NCI-H2227 (cell line): ENCODE data around the gene DGKI.
"Not testable (repeated sequence)": the region's sequence is repeated elsewhere in the genome, so short reads cannot be mapped to it uniquely, and the experiment has no call there.

Experiments
- DNase-seq: peaks from one replicate; lab custom pipeline; 2025; ENCODE audit not compliant: unreplicated experiment; lab: John Stamatoyannopoulos, UW

The DGKI gene

DNA sequence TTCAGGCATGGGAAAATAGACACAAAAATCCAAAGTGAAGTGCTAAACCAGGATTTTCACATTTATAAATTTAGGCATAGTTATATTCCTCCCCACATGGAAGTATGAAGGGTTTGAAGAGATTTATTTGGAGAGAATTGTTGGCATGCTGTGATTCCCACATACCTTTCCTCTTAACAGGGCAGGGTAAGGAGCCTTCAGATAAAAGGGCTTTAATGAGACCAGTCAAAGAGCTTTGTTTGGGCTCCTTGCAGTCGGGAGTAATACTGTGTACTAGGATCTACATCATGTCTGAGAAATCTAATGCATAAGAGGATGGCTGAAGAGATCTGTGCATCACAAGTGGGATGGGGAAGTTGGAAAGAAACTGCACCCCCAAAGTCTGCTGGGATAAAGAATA is 362.4 kb downstream of the DGKI start:
- no peak for DNase-seq

GRCh38 chr7:137482466-137482865 is 364.3 kb downstream of the DGKI start:
- DNase-seq = no peak

DNA sequence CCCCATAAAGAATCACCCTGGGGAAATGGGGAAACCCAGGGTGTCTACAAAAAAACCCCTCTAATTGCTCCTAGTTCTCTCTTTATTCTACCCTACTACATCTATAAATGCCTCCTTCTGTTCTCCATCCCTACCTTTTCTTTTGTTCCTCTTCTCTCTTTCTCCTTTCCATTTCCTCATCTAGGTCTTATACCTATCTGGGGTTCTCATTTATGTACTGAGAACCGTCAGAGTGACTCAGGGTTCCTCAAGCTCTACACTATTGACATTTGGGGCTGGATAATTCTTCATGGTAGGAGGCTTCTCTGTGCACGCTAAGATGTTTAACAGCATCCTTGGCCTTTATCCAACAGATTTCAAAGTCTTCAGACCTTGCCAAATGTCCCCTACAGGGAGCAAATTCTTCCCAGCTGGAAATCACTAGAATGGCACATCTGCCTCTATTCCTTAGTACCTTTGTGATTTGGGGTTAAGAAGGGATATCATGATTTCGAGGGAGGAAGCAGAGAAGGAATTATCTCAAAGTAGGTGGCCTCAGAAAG is 365.9 kb downstream of the DGKI start:
- DNase-seq = peak; percentile 51

DNA sequence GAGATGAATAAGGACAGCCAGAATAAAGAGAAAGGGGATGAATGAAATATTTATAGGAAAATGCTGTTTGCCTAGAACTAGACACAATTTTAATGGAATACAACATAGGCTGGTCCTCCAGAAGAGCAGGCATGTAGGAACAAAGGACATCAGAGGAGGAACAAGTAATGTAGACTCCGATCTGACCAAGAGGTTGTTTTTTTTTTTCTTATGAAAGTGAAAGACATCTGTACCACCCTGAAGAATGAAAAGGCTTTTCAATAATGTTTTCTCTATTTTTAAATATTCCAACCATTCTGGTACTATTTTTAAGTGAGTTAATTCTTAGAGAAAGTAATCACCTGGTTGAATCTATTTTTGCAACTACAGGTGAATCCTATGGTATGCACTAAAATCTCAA is 366.4 kb downstream of the DGKI start:
- no peak for DNase-seq

GRCh38 chr7:137476937-137477336 is 369.8 kb downstream of the DGKI start:
- DNase-seq = no peak

- DNase-seq = no peak
Observed at GRCh38 chr7:137475966-137476365, 370.8 kb downstream of the DGKI start.

DNA sequence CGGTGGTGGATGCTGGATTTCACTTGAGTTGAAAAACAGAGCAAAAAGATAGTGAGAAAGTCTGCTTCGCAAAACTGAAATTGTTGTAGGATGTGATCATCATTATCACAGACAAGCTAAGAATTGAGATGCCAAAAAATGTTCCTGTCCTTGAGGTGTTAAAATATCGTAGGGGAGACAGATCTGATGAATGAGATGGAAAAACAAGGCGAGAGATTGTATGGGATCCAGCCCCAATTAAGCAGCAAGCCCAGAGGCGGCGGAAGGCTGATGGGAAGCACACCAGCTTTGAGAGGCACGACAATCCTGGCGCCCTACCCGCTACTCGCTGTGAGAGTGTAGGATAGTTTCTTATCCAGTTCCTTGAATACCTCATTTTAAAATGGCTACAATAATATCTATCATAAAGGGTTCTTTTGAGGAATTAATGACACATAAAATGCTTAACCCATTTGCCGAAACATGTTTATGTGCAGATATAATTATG is 372.2 kb downstream of the DGKI start:
- DNase-seq = no peak

DNA sequence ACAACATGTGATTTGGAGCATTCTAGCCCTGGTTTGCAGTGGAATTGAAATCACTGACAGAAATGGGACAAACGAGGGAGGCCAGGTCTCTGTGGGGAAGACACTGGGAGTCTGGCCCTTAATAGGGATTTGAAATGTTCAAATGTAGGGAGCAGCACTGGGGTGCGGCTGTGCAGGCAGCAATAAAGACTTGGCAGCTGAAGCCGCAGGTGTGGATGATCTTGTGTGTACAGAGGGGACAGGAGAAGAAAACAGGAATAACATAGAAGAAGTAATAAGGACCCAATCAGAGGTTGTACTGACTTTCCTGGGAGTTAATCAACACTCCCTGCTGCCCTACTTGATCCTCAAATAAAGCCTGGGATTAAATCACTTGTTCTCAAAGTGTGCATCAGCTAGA is 375.6 kb downstream of the DGKI start:
- DNase-seq = no peak

DNA sequence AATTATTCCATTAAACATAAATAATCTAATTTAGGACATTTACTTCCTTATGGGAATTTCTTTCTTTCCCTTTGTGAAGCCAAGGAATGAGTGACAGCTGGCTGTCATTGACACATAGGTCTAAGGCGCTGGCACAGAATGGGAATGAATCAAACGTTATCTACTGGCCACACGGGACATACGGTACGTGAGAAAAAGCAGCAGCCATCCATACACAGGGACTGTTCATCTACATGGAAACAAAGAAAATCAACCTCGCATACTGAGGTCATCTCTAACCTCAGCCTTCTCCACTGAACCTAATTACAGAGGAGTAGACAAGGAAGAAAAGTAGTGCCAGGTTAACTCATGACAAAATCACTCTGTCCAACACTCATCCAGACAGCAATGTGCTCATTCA is 376.9 kb downstream of the DGKI start:
- DNase-seq = no peak

DNA sequence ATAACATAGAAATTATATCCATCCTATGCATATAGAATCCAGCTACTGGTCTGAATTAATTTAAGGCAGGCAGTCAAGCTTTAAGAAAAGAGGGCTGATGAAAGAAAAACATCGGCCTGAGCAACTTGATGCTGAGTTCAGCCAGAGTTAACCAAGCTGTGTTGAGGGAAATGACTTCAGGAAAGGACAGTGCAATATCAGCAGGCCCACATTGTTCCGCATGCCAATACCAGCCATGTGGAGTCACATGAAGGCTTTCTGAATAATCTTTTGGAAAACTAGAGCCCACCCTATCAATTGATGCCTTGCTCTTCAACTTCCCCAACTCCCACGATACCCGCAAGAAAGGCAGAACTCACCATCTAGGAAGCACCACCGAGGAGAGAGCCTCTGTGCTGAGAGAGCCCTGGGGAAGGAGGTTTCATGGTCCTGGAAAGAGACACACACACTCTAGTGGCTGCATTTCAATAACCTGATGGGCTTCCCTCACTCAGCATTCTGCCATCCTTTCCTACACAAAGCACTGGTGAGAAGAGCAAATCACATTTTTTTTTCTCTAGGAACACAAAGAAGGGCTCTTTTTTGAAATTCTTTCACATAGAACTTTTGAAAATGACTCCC is 377.5 kb downstream of the DGKI start:
- no peak for DNase-seq

GRCh38 chr7:137462847-137463246 is 383.9 kb downstream of the DGKI start:
- no peak for DNase-seq

GRCh38 chr7:137462074-137462715 is 384.6 kb downstream of the DGKI start:
- DNase-seq = no peak

DNA sequence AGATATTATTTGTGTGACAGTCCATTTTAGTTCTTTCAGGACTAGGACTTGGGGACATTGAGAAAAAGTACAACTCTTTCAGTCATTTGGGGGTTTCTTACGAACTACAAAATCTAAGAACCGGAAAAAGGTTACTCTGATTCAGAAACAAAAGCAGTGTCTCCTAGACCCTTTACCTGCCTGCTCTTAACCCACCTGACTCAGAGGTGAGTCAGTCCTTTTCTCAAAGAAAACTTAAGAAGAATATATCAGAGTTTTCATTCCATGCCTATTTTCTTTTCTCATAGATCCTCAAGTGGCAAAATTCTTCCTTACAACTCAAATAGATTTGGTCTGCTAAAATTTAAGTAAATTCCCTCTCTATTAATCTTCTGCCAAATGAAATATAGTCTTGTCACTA is 388.4 kb downstream of the DGKI start:
- no peak for DNase-seq

DNA sequence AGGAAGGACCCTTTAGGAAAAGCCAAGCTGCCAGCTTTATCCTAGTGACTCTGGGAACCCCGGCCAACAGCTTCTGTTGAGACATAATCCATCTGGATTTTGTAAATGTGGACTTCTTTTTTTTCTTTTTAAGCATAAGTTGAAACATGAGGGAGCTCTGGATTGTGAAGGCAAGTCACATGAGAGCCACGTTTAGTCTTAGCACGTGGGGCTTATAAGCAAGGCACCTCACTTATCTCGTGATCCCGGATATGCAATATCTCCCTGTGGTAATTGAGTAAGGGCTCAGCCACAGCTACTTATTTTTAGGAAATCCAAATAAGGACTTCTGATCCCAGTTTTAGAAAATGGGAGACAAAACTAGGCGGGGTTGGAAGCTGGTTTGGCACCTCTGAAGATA is 392.0 kb downstream of the DGKI start:
- DNase-seq = no peak

DNA sequence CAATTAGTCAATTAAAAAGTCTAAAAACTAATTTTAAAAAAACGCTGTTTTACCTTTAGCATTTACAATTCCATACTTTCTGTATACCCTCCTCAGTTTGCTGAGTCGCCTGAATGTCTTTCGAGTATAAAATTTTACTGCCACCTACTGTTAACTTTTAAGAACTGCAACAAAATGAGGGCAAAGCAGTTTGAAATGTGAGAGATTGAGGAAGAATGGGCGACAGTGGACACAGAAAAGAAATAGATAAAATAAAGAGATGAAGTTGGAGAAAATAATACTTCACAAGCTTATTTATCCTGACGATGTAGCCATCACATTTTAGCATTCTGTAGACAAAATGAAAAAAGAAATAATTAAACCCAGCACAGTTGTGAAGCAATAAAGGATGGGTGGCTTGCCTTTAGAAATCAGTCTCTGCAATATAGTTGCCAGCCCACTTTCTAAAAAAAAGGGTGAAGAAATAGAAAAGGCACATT is 392.5 kb downstream of the DGKI start:
- peak; percentile 76 for DNase-seq

DNA sequence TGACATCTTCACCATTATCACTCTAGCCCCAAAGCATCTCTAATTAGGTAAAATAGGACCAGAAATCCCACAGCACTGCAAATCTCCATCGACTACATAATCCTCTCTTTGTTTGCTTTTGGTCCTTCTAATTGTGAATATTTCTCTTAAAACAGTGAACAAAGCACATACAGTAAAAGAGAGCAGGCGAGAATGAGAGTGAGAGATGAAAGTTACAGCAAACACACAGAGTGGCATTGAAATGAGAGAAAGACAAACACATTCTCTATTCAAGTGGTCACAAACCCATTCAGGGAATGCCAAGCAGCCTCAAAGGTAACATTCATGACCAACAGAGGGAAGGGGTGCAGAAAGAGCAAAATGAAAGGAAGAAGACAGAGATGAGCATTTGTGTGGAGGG is 393.4 kb downstream of the DGKI start:
- no peak for DNase-seq

DNA sequence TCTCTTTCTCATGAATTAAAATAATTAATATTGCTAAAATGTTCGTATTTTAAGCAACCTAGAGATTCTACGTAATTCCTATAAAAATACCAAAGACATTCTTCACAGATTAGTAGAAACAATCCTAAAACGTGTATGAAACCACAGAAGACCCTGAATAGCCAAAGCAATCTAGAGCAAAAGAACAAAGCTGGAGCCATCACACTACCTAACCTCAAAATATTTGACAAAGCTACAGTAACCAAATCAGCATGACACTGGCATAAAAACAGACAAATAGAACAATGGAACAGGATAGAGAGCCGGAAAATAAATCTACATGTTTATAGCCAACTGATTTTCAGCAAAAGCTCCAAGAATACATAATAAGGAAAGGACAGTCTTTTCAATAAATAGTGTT is 397.8 kb downstream of the DGKI start:
- DNase-seq = no peak

DNA sequence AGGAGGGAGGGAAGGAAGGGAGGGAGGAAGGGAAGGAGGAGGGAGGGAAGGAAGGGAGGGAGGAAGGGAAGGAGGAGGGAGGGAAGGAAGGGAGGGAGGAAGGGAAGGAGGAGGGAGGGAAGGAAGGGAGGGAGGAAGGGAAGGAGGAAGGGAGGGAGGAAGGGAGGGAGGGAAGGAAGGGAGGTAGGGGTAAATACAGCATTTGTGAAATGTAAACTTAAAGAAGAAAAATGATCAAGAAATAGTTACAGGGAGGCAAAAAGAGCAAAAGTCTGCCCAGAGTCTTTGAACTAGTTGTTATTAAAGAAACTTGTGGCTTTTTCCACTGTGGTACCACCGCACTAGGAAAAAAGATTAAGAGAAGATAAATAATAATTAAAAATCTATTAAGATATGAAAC is 398.2 kb downstream of the DGKI start:
- not testable (repeated sequence) for DNase-seq

- DNase-seq = no peak
Observed at GRCh38 chr7:137446025-137446424, 400.7 kb downstream of the DGKI start.

DNA sequence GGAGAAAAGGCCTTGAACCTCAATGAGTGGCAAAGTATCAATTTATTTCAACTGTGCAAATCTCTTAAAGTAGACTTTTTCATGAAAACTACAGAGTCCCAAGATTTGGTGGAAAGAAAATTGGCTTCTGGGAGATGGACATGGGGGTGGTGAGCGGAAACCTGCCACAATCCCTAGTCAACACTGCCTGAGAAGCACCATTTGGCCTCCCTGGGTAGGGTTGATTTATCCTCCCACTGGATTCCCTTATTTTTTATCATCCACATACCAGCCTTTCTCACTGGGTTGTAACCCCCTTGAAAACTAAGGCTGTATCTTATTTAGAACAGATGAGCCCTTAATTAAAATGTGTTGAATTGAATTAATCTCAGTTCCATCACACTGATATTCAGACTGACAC is 401.5 kb downstream of the DGKI start:
- no peak for DNase-seq

DNA sequence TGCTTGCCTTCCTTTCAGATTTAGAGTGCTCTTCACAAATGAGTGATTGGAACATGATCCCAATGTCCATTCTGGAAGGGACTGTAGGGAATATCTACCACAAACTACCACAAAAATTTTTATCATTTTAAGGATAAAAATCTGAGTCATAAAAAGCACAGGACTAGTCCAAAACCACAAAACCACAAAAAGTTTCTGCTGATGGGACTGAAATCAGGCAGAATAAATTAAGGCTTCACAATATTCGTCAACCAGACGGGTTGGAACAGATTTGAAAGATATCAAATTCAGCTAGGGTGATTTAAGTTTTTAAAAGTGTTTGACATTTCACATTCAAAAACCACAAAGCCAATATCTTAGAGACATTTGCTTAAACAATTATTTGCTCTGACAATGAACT is 403.2 kb downstream of the DGKI start:
- DNase-seq = no peak

- no peak for DNase-seq
Observed at GRCh38 chr7:137441451-137441850, 405.3 kb downstream of the DGKI start.
